Activated CD8-positive, alpha-beta memory T cell treated with anti-CD3 and anti-CD28 coated beads, Interleukin-2, amount 50 U/mL, for 48 hours (primary cell): ENCODE measurements around the gene HRAS.

Experiments used
- DNase-seq: peaks from one replicate; pipeline ENCODE4 v3.0.0-alpha.2; 2020

The HRAS gene

GRCh38 chr11:567011-567628, 31.7 kb upstream of the HRAS start:
- no peak for DNase-seq

- DNase-seq = no peak
These were observed 30.6 kb upstream of the HRAS start for GRCh38 chr11:565921-566509.

GRCh38 chr11:563812-564578, 28.6 kb upstream of the HRAS start:
- DNase-seq = no peak

- DNase-seq = no peak
These were observed 27.9 kb upstream of the HRAS start for GRCh38 chr11:563066-563811.

- no peak for DNase-seq
These were observed 26.8 kb upstream of the HRAS start for GRCh38 chr11:562046-562645.

- no peak for DNase-seq
These were observed 26.0 kb upstream of the HRAS start for GRCh38 chr11:561148-562003.

GRCh38 chr11:560305-561147, 25.1 kb upstream of the HRAS start, which contains the start of the genes LMNTD2 and RASSF7:
Gene LMNTD2 (minus strand): TSS chr11:560738. CDS start chr11:560716, 22 bp downstream.
Gene RASSF7 (plus strand): TSS chr11:560970. CDS start chr11:561769, 799 bp downstream.
- DNase-seq = peak; percentile 98

- DNase-seq = no peak
These were observed 24.4 kb upstream of the HRAS start for GRCh38 chr11:559712-560304.

GRCh38 chr11:559020-559620, 23.7 kb upstream of the HRAS start:
- DNase-seq = no peak

- DNase-seq = no peak
These were observed 23.1 kb upstream of the HRAS start for GRCh38 chr11:558503-558902.

- DNase-seq = no peak
These were observed 22.2 kb upstream of the HRAS start for GRCh38 chr11:557328-558132.

GRCh38 chr11:556662-557256, 21.4 kb upstream of the HRAS start:
- DNase-seq = no peak

GRCh38 chr11:555780-556661, 20.6 kb upstream of the HRAS start:
- no peak for DNase-seq

- DNase-seq = no peak
These were observed 19.9 kb upstream of the HRAS start for GRCh38 chr11:555227-555779.

- peak; percentile 83 for DNase-seq
These were observed 19.3 kb upstream of the HRAS start for GRCh38 chr11:554428-555226.

- DNase-seq = no peak
These were observed 18.6 kb upstream of the HRAS start for GRCh38 chr11:553988-554340.
